H9 (cell line): Measurements from ENCODE around the gene C4orf51. TPM values are rescaled to one million over a fixed set of nuclear protein-coding genes. Genes with fewer than 3 reads are reported as not detected.

Source experiments
- DNase-seq: peaks from one replicate; pipeline ENCODE4 v3.0.0-alpha.2; 2017
- H2AFZ ChIP-seq: one replicate; pipeline ENCODE4 v1.6.1; 2013; ENCODE audit warnings: mild to moderate bottlenecking, low read length, control low read depth, moderate library complexity
- H2AK5ac ChIP-seq: 2 replicates; pipeline ENCODE4 v1.6.1; 2013; ENCODE audit warnings: low read length, control low read depth, mixed read lengths; ENCODE audit not compliant: insufficient read length
- H2BK120ac ChIP-seq: one replicate; pipeline ENCODE4 v1.6.1; 2013; ENCODE audit warnings: low read depth, mild to moderate bottlenecking, low read length, control low read depth, inconsistent platforms; ENCODE audit not compliant: poor library complexity, severe bottlenecking
- H2BK12ac ChIP-seq: 2 replicates; pipeline ENCODE4 v1.6.1; 2013; ENCODE audit warnings: low read length, control low read depth, mixed read lengths, low read depth; ENCODE audit not compliant: insufficient read length
- H2BK15ac ChIP-seq: 2 replicates; pipeline ENCODE4 v1.6.1; 2013; ENCODE audit warnings: low read depth, low read length, control low read depth
- H2BK20ac ChIP-seq: one replicate; pipeline ENCODE4 v1.6.1; 2013; ENCODE audit warnings: low read depth, mild to moderate bottlenecking, low read length, control low read depth, inconsistent platforms; ENCODE audit not compliant: poor library complexity, severe bottlenecking
- H2BK5ac ChIP-seq: 2 replicates; pipeline ENCODE4 v1.6.1; 2013; ENCODE audit warnings: low read length, control low read depth, mixed read lengths; ENCODE audit not compliant: insufficient read length
- H3K14ac ChIP-seq: 2 replicates; pipeline ENCODE4 v1.6.1; 2013; ENCODE audit warnings: low read length, control low read depth; ENCODE audit not compliant: insufficient read depth
- H3K18ac ChIP-seq: 2 replicates; pipeline ENCODE4 v1.6.1; 2013; ENCODE audit warnings: low read depth, mild to moderate bottlenecking, mixed read lengths, low read length, control low read depth; ENCODE audit not compliant: insufficient read length
- H3K23ac ChIP-seq: 2 replicates; pipeline ENCODE4 v1.6.1; 2013; ENCODE audit warnings: low read length, control low read depth, mixed read lengths, low read depth; ENCODE audit not compliant: insufficient read length
- H3K23me2 ChIP-seq: 2 replicates; pipeline ENCODE4 v1.6.1; 2013; ENCODE audit warnings: low read depth, mild to moderate bottlenecking, mixed read lengths, low read length, control low read depth; ENCODE audit not compliant: insufficient read length, poor library complexity, severe bottlenecking
- H3K27ac ChIP-seq: 2 replicates; pipeline ENCODE4 v1.5.1; 2013; ENCODE audit warnings: low read length, control low read depth, mixed read lengths, low read depth; ENCODE audit not compliant: insufficient read length
- H3K27me3 ChIP-seq: 2 replicates; pipeline ENCODE4 v1.6.1; 2013; ENCODE audit warnings: low read length, control low read depth, inconsistent platforms; ENCODE audit not compliant: insufficient read depth
- H3K4ac ChIP-seq: 2 replicates; pipeline ENCODE4 v1.6.1; 2013; ENCODE audit warnings: low read depth, mild to moderate bottlenecking, control low read depth, inconsistent platforms, low read length, moderate library complexity
- H3K4me1 ChIP-seq: 2 replicates; pipeline ENCODE4 v1.6.1; 2013; ENCODE audit warnings: low read length, control low read depth, inconsistent platforms; ENCODE audit not compliant: insufficient read depth
- H3K4me2 ChIP-seq: 2 replicates; pipeline ENCODE4 v1.6.1; 2013; ENCODE audit warnings: low read length, control low read depth, mixed read lengths; ENCODE audit not compliant: insufficient read length, insufficient read depth
- H3K56ac ChIP-seq: 2 replicates; pipeline ENCODE4 v1.6.1; 2013; ENCODE audit warnings: low read depth, mild to moderate bottlenecking, mixed read lengths, low read length, control low read depth; ENCODE audit not compliant: insufficient read length
- H3K79me1 ChIP-seq: 2 replicates; pipeline ENCODE4 v1.6.1; 2013; ENCODE audit warnings: low read depth, mild to moderate bottlenecking, moderate library complexity, low read length, control low read depth, inconsistent platforms; ENCODE audit not compliant: insufficient read depth, poor library complexity, severe bottlenecking
- H3K79me2 ChIP-seq: 2 replicates; pipeline ENCODE4 v1.6.1; 2013; ENCODE audit warnings: low read length, control low read depth, inconsistent platforms; ENCODE audit not compliant: insufficient read depth
- H3K9ac ChIP-seq: 2 replicates; pipeline ENCODE4 v1.6.1; 2013; ENCODE audit warnings: low read length, control low read depth, mixed read lengths; ENCODE audit not compliant: insufficient read length; ENCODE audit errors: extremely low read depth
- H3K9me3 ChIP-seq: one replicate; pipeline ENCODE4 v1.6.1; 2013; ENCODE audit warnings: low read depth, low read length, inconsistent platforms; ENCODE audit not compliant: control insufficient read depth
- H3T11ph ChIP-seq: one replicate; pipeline ENCODE4 v1.6.1; 2013; ENCODE audit warnings: mild to moderate bottlenecking, low read length, control low read depth, inconsistent platforms
- H4K20me1 ChIP-seq: one replicate; pipeline ENCODE4 v1.6.1; 2013; ENCODE audit not compliant: control insufficient read depth, insufficient read length, insufficient read depth
- H4K5ac ChIP-seq: 2 replicates; pipeline ENCODE4 v1.6.1; 2013; ENCODE audit warnings: low read depth, mild to moderate bottlenecking, mixed read lengths, low read length, control low read depth; ENCODE audit not compliant: insufficient read length
- H4K8ac ChIP-seq: replicated peaks from 2 replicates; pipeline ENCODE4 v1.6.1; 2013; ENCODE audit warnings: low read length, control low read depth, mixed read lengths, low read depth; ENCODE audit not compliant: insufficient read length
- H4K91ac ChIP-seq: 2 replicates; pipeline ENCODE4 v1.6.1; 2013; ENCODE audit warnings: low read depth, mild to moderate bottlenecking, moderate library complexity, mixed read lengths, low read length, control low read depth; ENCODE audit not compliant: insufficient read length
- H3K27ac Mint-ChIP-seq, 3 experiments: 2 replicates in 2 of 3; 3 replicates in 1 of 3; pipeline ENCODE4 v1.8.0; 2020 to 2021; ENCODE audit warnings: mixed read lengths in 3 of 3, mild to moderate bottlenecking in 1 of 3, moderate library complexity in 1 of 3
- H3K27me3 Mint-ChIP-seq: 2 replicates; pipeline ENCODE4 v1.8.0; 2021; ENCODE audit warnings: low read depth, mild to moderate bottlenecking, moderate library complexity, mixed read lengths
- H3K36me3 Mint-ChIP-seq, 3 experiments: 2 replicates in 2 of 3; 3 replicates in 1 of 3; pipeline ENCODE4 v1.8.0; 2020 to 2021; ENCODE audit warnings: low read depth in 3 of 3, mixed read lengths in 3 of 3; ENCODE audit not compliant: insufficient read depth in 1 of 3
- H3K4me1 Mint-ChIP-seq, 2 experiments: 2 replicates each; pipeline ENCODE4 v1.8.0; 2020; ENCODE audit warnings: mixed read lengths in 2 of 2
- H3K4me3 Mint-ChIP-seq, 2 experiments: 2 replicates in 1 of 2; 3 replicates in 1 of 2; pipeline ENCODE4 v1.8.0; 2020 to 2021; ENCODE audit warnings: mild to moderate bottlenecking in 2 of 2, mixed read lengths in 2 of 2, moderate library complexity in 1 of 2
- H3K9me3 Mint-ChIP-seq, 2 experiments: 2 replicates in 1 of 2; 3 replicates in 1 of 2; pipeline ENCODE4 v1.8.0; 2020; ENCODE audit warnings: mild to moderate bottlenecking in 2 of 2, mixed read lengths in 2 of 2, moderate library complexity in 1 of 2
- CTCF ChIP-seq: fragments of 200-600 bp; sonication (generic); conservative IDR thresholded peaks from 3 replicates; pipeline ENCODE4 v1.8.0; 2021; ENCODE audit warnings: antibody characterized with exemption, mild to moderate bottlenecking
- WGBS: extraction: QIAGEN DNeasy Blood & Tissue Kit; methylation state at CpG from one replicate; pipeline ENCODE4 v1.1.7; 2013; ENCODE audit warnings: missing lambda C conversion rate, low lambda C conversion rate, mixed read lengths; ENCODE audit not compliant: insufficient read length; ENCODE audit errors: extremely low coverage; 5-methylcytosine and 5-hydroxymethylcytosine counted together
- total RNA-seq: library from RNA; stranded (reverse); gene quantifications from 2 replicates; pipeline ENCODE4 v1.2.1, GENCODE V29; 2021

Gene C4orf51
- total RNA-seq, 1 experiment from 2014 or later: 6.0 TPM

- H3K4me1 Mint-ChIP-seq: peaks cover 14 to 37% of the 10 kb centered on the region in 2 experiments
- H3K79me1 ChIP-seq: no peaks in the 10 kb centered on the region
- no peaks in the 10 kb centered on the region for H3K23me2 ChIP-seq
- no peaks in the 10 kb centered on the region for H3K27me3 ChIP-seq
- no peak overlapping the region for H3K4me3 Mint-ChIP-seq
- H2BK20ac ChIP-seq: no peak overlapping the region
- peaks cover 17 to 30% (median 30%) of the 10 kb centered on the region in 3 experiments for H3K36me3 Mint-ChIP-seq
- no peak overlapping the region for H3K27ac Mint-ChIP-seq
- no peak overlapping the region for H3K4me2 ChIP-seq
- no peaks in the 10 kb centered on the region for H3K4me1 ChIP-seq
- no peak overlapping the region for H3T11ph ChIP-seq
- no peak overlapping the region for H2BK15ac ChIP-seq
- no peak overlapping the region for H2AK5ac ChIP-seq
- H2BK120ac ChIP-seq: no peak overlapping the region
- no peak overlapping the region for H4K5ac ChIP-seq
- H3K23ac ChIP-seq: no peak overlapping the region
- H3K9ac ChIP-seq: no peak overlapping the region
- no peak overlapping the region for H2BK12ac ChIP-seq
- no peak overlapping the region for H2AFZ ChIP-seq
- no peaks in the 10 kb centered on the region for H3K79me2 ChIP-seq
- no peaks in the 10 kb centered on the region for H3K9me3 ChIP-seq
- no peak for DNase-seq
- no peak overlapping the region for H4K91ac ChIP-seq
- no peaks in the 10 kb centered on the region for H4K20me1 ChIP-seq
- H3K56ac ChIP-seq: no peak overlapping the region
- no peak overlapping the region for H3K27ac ChIP-seq
- no peak overlapping the region for H3K18ac ChIP-seq
- H4K8ac ChIP-seq: no peak overlapping the region
- H3K9me3 Mint-ChIP-seq: peaks cover 26 to 41% of the 10 kb centered on the region in 2 experiments
- no peak overlapping the region for H3K4ac ChIP-seq
- no peaks in the 10 kb centered on the region for H3K27me3 Mint-ChIP-seq
- WGBS: no CpG with 5 or more reads among the region's 2 CpGs
- no peak overlapping the region for H2BK5ac ChIP-seq
- TF ChIP-seq CTCF: no peak
- H3K14ac ChIP-seq: no peak overlapping the region
Measured at GRCh38 chr4:145697332-145697731, 17.4 kb downstream of the C4orf51 start.
